Activated CD4-positive, CD25-positive, alpha-beta regulatory T cell (primary cell): Measurements from ENCODE around the gene PRKCI.
A peak's percentile ranks its signal among the peaks of the same experiment; 100 is the strongest.
"Not testable (repeated sequence)": the region's sequence is repeated elsewhere in the genome, so short reads cannot be mapped to it uniquely, and the experiment has no call there.

Source experiments
- DNase-seq, 4 experiments: peaks; one replicate each; lab custom pipeline; 2025; lab: John Stamatoyannopoulos, UW

PRKCI gene

DNA sequence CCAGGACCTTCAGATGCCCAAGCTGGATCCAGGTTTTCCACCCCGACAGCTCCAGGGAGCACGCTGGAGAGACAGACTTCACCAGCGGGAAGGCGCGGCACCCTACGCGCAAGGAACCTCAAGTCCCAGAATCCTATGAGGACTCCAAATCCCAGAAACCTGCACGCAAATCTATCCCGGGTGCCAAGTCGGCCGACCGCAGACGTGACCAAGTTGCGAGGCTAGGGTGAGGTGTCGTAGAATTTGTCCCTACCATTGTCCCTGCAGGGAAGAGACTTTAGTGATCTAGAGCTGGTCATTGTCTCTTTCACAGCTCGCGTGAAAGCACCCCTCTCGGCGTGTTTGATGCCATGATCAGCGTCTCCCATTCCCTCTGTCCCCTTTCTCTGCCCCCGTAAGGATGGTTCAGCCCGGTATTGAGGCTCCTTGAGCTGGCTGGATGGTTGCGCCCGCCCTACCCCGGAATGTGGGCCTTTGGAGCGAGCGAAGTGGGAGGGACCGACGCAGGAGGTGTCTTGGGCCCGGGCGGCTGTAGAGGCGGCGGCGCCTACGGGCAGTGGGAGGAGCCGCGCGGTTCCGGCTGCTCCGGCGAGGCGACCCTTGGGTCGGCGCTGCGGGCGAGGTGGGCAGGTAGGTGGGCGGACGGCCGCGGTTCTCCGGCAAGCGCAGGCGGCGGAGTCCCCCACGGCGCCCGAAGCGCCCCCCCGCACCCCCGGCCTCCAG is at the start of gene PRKCI:
TSS of gene PRKCI (plus strand) at position 501 of the 723 bp plus-strand sequence. CDS start 246 bp downstream, outside the sequence.
- peak; percentile 70 to 80 (median 73) for DNase-seq

- peak; percentile 2 to 27 (median 7) for DNase-seq
These were observed 43.6 kb upstream of the PRKCI start for GRCh38 chr3:170178651-170179050.

DNA sequence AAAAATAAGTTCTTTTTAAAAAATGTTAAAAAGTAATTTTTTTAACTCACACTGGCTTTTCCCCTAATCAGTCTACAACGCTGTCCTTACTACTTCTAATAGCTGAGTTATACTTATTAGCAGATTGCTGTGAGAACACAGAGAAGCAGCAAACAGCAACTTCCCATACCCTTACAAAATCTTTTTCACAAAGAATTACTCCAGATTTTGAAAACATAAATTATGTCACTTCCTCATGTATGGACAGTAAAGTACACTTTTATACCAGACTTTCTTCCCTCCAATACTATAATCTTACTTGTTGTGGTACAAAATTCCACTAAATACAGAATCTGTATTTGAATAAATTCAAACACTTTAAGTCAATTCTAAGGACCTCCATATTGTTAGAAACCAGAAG is 42.8 kb upstream of the PRKCI start:
- no peak for DNase-seq

DNA sequence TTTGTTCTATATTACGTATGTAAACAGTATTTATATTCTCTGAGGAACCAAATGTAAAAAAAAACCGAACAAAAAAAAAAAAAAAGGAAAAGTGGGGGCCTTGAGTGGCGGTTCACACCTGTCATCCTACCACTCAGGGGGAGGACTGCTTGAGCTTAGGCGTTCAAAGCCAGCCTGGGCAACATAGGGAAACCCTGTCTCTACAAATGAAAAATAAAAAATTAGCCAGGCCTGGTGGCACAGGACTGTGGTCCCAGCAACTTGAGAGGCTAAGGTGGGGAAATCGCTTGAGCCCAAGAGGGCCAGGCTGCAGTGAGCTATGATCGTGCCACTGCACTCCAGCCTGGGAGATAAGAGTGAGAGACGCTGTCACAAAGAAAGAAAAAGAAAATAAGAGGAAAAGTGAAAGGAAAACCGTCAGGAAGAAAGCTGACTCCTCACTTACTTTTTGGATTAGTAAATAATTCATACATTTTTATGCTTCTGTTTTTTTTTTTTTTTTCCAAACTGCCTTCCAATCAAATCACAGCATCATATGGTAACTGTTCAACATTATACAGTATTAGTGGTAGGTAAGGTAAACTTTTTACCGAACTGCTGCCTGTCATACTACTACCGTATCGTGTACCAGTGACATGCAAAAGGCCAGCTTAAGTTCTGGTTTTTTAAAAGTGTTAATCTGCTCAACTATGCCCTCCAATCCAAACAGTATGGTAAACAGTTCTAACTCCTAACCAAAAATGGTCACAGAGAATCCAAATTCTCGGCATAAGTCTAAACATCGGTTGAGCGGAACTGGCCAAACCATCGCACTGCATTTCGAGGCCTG is 41.9 kb upstream of the PRKCI start:
- no peak for DNase-seq

DNA sequence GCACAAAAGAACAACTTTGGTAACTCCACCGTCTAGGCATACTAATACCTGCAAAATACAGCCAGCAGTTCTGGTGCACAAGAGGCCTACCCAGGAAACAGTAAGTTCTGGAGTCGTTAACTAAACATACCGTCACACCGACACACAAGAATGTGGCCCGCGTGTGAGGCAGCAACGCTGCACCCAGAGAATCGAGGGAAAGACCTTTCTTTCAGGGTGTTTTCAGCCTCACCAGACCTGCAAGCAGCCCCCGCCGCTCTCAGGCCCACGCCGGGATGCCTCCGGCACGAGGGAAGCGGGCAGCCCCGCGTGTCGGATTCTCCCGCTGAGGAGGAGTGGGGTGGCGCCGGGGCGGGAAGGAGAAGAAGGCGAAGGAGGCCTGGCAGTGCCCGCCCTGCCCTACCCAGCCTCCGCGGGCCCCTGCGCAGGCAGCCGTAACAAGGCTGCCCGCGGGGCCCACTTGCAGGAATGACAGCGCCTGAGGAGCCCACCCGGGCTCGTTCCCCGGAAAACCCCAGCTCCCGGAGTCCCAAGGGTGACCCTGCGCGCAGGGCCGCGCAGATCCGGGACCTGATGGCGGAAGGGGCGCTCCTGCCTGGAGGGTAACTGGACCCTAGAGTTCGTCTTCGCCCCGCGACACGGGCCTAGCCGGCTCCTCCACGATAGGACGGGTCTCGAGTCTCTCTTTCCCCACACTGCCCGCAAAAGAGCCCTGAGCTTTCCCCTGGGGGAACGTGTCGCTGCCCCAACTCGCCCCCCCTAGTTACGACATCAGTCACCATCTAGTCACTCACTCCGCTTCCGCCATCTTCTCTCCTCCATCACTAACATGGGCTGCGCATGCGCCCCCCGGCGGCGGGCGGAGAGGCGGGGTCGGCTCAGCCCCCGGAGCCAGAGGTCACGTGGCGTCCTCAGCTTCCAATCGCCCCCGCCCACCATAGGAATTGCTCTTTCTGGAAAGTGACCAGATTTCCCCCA is 41.0 kb upstream of the PRKCI start, which contains the start of gene PHC3:
TSS of gene PHC3 (minus strand) at position 826 of the 978 bp plus-strand sequence. CDS start at position 808, 18 bp downstream.
- DNase-seq: peak; percentile 83 to 89 (median 86)

DNA sequence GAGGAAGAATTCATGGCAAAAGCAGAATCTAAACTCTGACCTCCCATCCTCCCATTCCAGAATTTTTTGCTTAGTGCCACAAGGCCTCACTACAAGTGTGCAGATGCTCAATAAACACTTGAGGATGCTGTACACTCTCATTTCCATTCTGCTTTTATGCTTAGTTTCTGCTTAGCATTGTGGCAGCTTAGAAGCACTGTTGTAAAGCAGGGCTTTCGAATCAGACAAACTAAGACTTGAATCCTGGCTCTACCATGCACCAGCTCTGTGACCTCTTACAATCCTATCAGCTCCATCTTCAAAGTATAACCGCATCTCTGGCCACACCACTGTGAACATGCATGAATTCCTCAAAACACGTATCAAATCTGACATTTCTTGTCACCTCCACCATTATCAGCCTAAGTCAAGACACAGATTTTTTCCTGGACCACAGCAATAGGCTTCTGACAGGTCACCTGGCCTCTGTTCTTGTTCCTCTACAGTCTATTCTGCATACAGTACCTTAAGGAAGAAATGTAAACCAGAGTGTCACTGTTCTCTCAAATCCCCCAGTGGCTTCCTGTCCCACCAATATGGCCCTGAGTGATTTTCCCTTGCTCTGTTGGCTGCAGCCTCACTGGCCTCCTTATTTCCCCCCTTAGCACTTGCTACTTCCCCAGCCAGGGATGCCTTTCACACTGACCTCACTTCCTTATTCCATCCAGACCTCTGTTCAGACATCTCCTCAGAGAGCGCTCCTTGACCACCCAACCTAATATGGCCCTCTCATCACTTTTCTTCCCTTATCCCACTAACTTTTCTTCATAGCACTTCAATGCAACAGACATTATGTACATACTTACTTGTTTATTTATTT is 32.6 kb upstream of the PRKCI start:
- no peak for DNase-seq

DNA sequence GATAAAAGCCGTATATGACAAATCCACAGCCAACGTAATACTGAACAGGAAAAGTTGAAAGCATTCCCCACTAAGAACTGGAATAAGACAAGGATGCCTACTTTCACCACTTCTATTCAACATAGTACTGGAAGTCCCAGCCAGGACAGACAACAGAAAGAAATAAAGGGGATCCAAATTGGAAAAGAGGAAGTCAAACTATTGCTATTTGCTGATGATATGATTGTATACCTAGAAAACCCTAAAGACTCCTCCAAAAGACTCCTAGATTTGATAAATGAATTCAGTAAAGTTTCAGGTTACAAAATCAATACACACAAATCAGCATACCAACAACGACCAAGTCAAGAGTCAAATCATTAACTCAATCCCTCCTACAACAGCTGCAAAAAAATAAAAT is 26.5 kb upstream of the PRKCI start:
- not testable (repeated sequence) for DNase-seq

- no peak for DNase-seq
These were observed 25.4 kb upstream of the PRKCI start for GRCh38 chr3:170196833-170197232.

DNA sequence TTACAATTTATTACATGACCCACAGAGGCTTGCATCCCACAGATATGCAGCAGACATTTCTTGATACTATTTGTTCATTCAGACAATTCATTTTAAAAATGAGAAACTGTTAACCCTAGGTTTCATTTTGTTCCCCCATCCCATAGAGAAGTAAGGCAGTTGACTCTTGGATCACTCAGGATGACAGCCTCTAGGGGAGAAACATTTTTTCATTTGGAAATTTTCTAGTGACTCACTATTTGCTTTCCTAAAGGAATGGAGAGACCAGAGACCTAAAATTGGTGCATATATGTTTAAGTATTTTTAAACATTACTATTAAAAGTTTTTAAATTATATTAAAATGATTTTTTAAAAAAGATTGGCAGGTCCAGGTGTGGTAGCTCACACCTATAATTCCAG is 21.2 kb upstream of the PRKCI start:
- no peak for DNase-seq

DNA sequence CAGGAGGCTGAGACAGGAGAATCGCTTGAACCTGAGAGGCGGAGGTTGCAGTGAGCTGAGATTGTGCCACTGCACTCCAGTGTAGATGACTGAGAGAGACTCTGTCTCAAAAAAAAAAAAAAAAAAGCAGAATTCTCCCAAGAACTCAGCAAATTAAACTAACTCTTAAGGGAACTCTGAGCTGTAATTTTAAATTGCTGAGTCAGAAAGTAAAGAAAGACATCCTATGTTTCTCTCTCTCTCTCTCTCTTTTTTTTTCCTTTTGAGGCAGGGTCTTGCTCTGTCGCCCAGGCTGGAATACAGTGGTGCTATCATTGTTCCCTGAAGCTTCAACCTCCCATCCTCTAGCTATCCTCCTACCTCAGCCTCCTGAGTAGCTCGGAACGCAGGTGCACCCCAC is 20.7 kb upstream of the PRKCI start:
- no peak for DNase-seq

DNA sequence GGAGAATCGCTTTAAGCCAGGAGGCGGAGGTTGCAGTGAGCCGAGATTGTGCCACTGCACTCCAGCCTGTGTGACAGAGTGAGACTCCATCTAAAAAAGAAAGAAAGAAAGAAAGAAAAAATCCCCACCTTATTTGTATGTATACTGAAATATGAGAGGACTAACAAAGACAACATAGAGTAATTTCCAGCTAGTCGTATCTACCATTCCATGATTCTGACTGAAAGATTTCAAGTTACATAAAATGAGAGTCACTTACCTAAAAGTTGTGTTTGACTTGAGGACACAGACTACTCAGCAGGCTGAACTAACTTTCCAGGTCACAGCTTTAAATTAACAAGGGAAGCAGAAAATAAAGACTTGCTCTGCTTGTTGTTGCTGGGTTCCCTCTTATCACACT is 18.8 kb upstream of the PRKCI start:
- DNase-seq: no peak

DNA sequence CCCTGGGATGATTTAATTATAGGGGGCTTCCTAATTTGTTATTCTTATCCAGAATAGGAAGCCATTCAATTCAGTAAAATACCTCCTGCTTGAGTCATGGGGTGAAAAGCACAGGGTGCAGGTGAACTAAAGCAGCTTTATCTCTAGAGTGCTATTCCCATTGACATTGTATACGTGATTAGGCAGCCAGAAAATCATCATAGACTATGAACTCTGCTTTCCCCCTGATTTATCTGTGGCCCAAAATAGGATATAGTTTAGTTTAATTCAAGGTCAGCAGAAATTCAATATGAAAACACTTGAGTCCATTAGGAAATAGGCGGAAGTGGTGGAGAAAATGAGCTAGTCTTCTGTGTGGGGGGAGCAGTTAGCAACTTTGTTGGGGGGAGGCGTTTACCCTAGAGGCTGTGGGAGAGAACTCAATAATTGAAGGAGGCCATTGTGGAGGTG is 18.2 kb upstream of the PRKCI start:
- no peak for DNase-seq

DNA sequence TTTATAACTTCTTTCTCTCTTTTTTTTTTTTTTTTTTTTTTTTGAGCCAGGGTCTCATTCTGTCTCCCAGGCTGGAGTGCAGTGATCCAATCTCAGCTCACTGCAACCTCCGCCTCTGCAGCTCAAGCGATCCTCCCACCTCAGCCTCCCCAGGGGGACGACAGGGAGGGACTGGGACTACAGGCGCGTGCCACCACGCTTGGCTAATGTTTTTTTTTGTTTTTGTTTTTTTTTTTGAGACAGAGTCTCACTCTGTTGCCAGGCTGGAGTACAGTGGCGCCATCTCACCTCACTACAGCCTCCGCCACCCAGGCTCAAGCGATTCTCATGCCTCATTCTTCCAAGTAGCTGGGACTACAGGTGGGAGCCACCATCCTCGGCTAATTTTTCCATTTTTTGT is 17.7 kb upstream of the PRKCI start:
- no peak for DNase-seq

DNA sequence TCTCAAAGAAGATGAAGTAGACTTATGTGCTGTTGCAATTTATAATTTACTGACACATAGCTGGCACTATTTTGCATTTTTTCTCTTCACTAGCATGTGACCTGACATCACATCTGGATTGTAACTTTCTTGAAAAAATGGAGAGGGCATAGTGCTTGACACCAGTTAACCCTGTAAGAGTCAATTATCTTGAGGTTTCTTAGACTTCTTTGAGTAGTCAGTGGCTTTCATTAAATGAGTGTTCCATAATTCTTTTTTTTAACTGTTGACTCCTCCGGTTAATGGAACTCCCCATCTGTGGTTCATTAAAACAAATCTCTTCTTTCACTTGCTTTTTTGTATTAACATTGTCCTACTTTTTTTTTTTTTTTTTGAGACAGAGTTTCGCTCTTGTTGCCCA is 16.9 kb upstream of the PRKCI start:
- DNase-seq: no peak

DNA sequence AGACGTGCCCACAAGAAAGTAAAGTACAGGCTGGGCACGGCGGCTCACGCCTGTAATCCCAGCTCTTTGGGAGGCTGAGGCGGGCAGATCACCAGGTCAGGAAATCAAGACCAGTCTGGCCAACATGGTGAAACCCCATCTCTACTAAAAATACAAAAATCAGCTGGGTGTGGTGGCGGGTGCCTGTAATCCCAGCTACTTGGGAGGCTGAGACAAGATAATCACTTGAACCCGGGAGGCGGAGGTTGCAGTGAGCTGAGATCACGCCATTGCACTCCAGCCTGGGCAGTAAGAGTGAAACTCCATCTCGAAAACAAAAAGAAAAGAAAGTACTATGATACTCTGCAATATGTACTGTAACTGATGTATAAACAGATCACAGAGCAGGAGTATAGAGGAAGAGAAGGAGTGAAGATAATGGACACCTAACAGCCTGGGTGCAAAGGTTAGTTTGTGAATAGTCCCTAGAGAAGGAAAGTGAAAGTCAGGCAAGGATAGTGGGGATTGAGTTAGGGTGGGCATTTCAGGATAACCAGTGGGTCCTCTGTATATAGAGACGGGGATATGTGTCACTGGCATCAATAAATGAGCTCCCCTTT is 16.0 kb upstream of the PRKCI start:
- not testable (repeated sequence) for DNase-seq

- no peak for DNase-seq
These were observed 14.5 kb upstream of the PRKCI start for GRCh38 chr3:170207717-170208116.

DNA sequence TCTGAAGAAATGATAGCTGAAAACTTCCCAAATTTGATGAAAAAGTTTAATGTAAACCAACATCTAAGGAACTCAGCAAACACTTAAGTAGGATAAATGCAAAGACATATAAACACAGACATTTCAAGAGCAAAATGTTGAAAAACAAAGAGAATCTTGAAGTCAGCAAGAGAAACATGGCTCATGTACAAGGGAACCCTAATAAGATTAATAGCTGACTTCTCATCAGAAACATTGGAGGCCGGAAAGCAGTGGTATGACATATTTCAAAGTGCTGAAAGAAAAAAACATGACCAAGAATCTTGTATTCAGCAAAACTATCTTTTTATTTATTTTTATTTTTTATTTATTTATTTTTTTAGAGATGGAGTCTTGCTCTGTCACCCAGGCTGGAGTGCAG is 10.6 kb upstream of the PRKCI start:
- no peak for DNase-seq

DNA sequence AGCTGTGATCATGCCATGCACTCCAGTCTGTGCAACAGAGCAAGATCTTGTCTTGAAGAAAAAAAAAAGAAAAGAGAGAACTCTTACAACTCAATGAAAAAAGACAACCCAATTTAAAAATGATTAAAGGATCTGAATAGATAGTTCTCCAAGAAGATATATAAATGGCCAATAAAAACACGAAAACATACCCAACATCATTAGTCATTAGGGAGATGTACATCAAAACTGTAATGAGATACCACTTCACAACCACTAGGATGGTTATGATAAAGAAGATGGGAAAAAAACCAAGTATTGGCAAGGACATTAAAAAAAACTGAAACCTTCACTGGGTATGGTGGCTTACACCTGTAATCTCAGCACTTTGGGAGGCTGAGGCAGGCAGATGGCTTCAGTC is 2.4 kb upstream of the PRKCI start:
- no peak for DNase-seq

DNA sequence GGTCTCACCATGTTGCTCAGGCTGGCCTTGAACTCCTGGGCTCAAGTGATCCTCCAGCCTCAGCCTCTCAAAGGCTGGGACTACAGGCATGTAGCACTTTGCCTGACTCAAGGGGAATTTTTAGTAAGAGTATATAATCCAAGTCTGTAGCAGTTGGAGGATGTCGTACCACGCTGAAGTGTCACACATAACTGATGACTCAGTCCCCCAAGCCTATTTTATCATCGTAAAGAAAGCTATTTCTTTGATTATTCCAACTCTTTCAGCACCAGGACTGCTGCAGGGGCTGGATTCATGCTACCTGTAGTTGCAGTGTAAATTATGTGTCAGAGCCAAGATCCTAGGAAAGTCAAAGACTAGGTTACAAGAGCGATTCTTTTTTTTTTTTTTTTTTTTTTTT is 1.4 kb upstream of the PRKCI start:
- no peak for DNase-seq
